Adipose tissue (tissue), 3 donors: ENCODE results near the gene ZNF296. TPM values are rescaled to one million over a fixed set of nuclear protein-coding genes. Genes with fewer than 3 reads are reported as not detected.

Experiments used
- H3K27ac ChIP-seq: one replicate; pipeline ENCODE4 v1.5.1; 2013; ENCODE audit warnings: low read depth, low read length
- WGBS, 3 donors: extraction: QIAGEN DNeasy Blood & Tissue Kit; methylation state at CpG; one replicate each; pipeline ENCODE4 v1.1.7; 2013; 5-methylcytosine and 5-hydroxymethylcytosine counted together
- polyA plus RNA-seq, 3 donors: library from polyadenylated mRNA; stranded (reverse); fragments of 200-250 nt; gene quantifications; one replicate each; pipeline ENCODE4 v1.2.3, GENCODE V29; 2013
- donor health status: healthy with polysubstance abuse.
- donor health status: Bipolar disorder and iron deficiency.
- donor health status: healthy.

ZNF296 gene
- polyA plus RNA-seq, 3 donors = 0.22 to 0.48 (median 0.45) TPM

DNA sequence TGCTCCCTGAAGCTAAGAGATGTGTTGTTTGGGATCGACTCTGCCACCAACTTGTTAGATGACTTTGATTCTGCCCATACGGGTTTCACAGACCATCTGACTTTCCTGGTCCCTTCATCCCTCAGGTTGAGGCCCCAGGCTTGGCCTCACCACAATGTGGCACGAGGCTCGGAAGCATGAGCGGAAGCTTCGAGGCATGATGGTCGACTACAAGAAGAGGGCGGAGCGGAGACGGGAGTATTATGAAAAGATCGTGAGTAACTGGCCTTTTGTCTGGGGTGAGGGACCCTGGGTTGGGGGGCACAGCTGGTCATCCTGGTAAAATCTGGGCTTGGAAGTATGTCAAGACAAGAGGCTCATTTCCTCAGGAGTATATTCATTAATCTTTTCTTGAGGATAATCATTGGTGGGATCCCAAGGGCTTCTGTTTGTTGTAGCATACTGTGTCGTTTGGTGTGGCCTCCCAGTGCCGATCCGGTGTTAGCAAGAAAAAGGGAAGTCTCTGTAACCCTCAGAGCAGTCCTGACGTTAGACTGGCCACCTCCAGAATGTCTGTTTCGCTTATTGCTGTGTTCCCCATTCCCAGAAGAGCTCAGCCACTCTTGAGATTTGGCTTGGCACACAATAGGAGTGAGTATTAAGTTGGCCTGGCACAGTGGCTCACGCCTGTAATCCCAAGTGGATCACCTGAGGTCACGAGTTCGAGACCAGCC lies 36.1 kb downstream of the ZNF296 start:
- WGBS, 3 donors = 58 to 78% (median 65%) methylated on average over 19 of the region's 19 CpGs
- no peak overlapping the region for H3K27ac ChIP-seq

DNA sequence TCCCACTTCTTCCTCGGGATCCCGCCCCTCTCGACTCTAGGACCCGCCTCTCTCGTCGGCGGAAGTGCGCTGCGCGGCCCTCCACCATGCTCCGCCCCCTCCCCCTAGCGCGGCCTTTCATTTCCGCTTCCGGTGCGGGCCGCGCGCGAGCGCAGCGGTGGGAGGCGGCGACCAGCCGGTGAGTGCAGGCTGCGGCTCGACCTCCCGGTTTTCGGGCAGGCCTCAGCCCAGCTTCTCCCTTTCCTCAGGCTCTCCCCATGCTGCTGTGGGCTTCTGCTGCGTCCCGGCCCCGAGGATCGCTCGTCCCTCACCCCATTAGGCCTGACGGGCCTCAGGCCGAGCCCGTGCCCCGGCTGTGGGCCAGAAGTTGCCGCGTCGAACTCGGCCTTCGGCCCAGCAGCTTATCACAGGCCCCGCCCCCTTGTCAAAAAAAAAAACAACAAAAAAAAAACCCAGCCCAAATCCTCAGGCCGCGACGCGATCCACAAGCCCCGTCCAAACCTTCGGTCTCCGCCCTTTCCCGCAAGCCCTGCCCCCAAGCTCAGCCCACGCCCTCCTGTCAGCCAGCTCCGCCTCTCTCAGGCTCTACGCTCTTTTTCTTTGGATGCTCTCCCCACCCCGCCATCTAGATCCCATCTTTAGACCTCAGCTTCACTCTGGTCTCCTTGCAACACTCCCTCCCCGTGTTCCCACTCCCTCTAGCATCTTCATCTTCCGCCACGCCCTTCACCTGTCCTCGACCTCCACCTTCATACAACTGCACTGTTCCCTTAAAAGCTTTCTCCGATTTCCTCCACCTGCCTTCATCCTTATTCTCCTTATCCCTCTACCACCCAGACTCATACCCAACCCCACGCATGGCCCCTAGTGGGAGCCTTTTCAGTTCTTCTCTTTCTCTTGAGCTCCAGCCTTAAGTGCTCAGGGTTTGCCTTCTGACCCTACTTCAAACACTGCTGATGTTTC lies 37.1 kb downstream of the ZNF296 start, which contains the start of gene CLASRP:
Gene CLASRP, plus strand, starts transcription at position 115 of the 963 bp plus-strand sequence. CDS start 1,168 bp downstream, outside the sequence.
- peak within 1 kb of the TSS; percentile 81 for H3K27ac ChIP-seq
- WGBS, 3 donors = 2 to 3% (median 3%) methylated on average over 52 to 62 of the region's 62 CpGs

DNA sequence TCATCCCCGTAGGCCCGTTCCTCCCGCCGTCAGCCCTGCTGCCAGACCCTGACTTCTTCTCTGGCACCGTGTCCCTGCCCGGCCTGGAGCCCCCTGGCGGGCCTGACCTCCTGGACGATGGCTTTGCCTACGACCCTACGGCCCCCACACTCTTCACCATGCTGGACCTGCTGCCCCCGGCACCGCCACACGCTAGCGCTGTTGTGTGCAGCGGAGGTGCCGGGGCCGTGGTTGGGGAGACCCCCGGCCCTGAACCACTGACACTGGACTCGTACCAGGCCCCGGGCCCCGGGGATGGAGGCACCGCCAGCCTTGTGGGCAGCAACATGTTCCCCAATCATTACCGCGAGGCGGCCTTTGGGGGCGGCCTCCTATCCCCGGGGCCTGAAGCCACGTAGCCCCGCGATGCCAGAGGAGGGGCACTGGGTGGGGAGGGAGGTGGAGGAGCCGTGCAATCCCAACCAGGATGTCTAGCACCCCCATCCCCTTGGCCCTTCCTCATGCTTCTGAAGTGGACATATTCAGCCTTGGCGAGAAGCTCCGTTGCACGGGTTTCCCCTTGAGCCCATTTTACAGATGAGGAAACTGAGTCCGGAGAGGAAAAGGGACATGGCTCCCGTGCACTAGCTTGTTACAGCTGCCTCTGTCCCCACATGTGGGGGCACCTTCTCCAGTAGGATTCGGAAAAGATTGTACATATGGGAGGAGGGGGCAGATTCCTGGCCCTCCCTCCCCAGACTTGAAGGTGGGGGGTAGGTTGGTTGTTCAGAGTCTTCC lies 38.7 kb downstream of the ZNF296 start:
- WGBS, 3 donors = 91 to 92% (median 92%) methylated on average over 37 of the region's 37 CpGs
- no peak overlapping the region for H3K27ac ChIP-seq

DNA sequence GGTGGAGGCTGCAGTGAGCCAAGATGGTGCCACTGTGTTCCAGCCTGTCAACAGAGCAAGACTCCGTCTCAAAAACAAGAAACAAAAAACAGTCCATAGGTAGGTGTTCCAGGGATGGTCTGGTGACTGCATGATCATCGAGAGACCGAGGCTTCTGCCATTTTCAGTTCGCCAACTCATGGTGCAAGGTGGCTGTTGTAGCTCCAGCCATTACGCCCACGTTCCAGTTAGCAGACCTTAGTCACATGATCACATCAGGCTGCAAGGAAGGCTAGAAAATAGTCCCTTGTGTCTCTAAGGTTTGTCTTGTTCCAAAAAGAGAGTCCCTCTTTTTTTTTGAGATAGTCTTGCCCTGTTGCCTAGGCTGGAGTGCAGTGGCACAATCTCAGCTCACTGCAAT lies 40.5 kb downstream of the ZNF296 start:
- 95 to 98% (median 98%) methylated on average over 6 of the region's 6 CpGs for WGBS, 3 donors
- H3K27ac ChIP-seq = no peak overlapping the region

DNA sequence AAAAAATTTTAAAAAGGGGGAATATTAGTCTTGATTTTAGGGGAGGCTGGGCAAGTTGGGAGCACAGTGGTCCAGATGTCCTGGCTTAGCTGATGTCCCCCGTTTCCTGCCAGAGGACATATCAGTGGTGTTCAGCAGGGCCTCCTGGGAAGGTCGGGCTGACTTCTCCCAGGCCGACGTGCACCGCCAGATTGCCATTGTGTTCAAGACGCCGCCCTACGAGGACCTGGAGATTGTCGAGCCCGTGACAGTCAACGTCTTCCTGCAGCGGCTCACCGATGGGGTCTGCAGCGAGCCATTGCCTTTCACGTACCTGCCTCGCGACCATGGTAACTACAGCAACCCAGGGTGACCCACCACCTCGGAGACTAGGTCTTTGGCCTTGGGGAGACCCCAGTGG lies 43.9 kb downstream of the ZNF296 start:
- 84 to 94% (median 87%) methylated on average over 18 of the region's 18 CpGs for WGBS, 3 donors

DNA sequence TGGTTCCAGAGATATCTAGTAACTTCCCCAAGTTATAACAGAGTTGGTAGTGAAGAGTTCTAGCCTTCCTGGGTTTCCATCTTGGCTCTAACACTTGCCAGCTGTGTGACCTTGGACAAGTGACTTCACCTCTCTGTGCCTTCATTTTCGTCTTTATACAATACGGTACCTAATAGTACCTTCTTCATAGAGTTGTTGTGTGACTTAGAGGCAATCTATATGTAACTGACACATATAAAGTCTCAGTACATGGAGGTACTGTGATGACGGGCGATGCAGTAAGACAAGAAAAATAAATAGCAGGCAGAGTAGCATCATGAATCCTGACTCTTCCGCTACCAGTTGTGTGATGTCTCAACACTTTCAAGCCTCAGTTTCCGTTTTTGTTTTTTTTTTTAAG lies 45.5 kb downstream of the ZNF296 start:
- H3K27ac ChIP-seq = no peak overlapping the region
- 93 to 95% (median 94%) methylated on average over 6 of the region's 6 CpGs for WGBS, 3 donors

More for the DNA sequence above, 43.9 kb downstream of the ZNF296 start:
- H3K27ac ChIP-seq = no peak overlapping the region

DNA sequence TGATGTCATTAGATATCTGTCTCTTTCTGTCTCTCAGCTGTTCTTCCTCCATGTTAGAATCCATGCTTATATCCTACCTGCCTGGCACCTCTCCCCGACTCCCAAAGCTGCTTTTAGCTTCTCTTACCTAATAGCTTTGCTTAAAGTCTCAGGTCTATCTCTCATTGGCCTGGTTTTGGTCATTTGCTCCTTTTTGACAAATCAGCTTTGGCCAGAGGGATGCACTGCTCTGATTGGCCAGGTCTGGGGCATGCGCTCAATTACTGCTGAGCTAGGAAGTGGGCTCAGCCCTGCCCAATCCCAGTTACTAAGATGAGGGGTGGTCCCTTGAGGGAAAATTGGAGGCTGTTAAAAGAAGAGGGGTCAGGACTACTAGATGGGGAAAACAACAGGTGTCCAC lies 48.9 kb downstream of the ZNF296 start:
- 94 to 97% (median 94%) methylated on average over 2 of the region's 2 CpGs for WGBS, 3 donors
- H3K27ac ChIP-seq = no peak overlapping the region

DNA sequence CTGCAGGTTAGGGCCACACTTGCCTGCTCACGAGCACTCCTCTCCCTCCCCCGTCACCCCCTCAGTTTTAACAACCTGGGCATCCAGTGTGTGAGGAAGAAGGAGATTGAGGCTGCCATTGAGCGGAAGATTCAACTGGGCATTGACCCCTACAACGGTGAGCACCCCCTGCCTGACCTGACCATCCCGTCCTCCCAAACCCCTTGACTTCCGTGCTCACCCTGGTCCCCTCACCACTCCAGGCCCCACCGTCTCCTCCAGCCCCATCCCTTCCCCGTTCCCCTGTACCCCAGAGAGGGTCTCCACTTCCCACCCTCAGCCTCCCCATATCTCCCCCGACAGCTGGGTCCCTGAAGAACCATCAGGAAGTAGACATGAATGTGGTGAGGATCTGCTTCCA lies 51.0 kb downstream of the ZNF296 start:
- H3K27ac ChIP-seq = no peak overlapping the region
- WGBS, 3 donors = 93 to 95% (median 95%) methylated on average over 8 to 9 of the region's 9 CpGs

DNA sequence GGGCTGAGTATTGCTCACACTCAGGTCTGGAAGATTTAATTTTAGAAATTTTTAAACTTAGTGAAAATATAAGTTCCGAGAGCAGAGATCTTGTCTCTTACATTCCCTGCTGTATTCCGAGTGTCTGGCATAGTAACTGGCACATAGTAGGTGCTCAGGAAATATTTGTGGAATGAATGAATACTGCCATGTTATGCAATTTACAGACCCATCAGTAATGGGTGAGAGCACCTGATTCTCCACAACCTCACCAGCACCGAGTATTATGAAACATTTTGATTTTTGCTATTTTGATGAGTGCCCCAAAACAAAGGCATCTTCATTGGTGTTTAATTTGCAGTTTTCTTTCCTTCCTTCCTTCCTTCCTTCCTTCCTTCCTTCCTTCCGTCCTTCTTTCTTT lies 53.2 kb downstream of the ZNF296 start:
- WGBS, 3 donors = 78 to 87% (median 84%) methylated on average over 4 of the region's 4 CpGs
- H3K27ac ChIP-seq = no peak overlapping the region

DNA sequence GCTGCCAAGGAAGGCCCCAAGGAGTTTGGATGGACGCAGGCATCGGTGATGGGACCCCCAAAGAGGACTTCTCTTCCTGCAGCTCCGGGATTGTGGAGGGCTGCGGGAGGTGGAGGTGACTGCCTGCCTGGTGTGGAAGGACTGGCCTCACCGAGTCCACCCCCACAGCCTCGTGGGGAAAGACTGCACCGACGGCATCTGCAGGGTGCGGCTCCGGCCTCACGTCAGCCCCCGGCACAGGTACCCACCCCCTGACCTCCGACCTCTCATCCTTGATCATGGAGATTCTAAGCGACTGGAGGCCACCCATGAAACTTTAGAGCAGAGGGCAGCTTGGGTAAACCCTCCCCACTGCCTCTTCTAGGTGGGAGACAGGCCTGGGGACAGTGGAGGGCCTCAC lies 54.3 kb downstream of the ZNF296 start:
- H3K27ac ChIP-seq = no peak overlapping the region
- WGBS, 3 donors = 83 to 87% (median 87%) methylated on average over 14 of the region's 14 CpGs

Other genes starting within 250 kb of the ZNF296 start
- 10 to 100 TPM; 23.8 to 83.0 (median 58.7) TPM for gene NECTIN2, start 230.2 kb downstream of the ZNF296 start, polyA plus RNA-seq
- gene TOMM40, start 185.2 kb downstream of the ZNF296 start, polyA plus RNA-seq = 10 to 100 TPM; 25.6 to 60.5 (median 26.4) TPM
- gene APOE, start 170.7 kb downstream of the ZNF296 start, polyA plus RNA-seq = 1,000 to 10,000 TPM in 1 of 3 donors, 100 to 1,000 TPM in 2; 118 to 1,060 (median 448) TPM
- gene APOC1, start 161.9 kb downstream of the ZNF296 start, polyA plus RNA-seq = 10 to 100 TPM; 33.9 to 42.9 (median 40.3) TPM
- gene APOC4, start 134.2 kb downstream of the ZNF296 start, polyA plus RNA-seq = not detected
- gene APOC2, start 130.4 kb downstream of the ZNF296 start, polyA plus RNA-seq = under 1 TPM in 2 of 3 donors, not detected in 1; 0.18 to 0.36 TPM
- gene CLPTM1, start 121.1 kb downstream of the ZNF296 start, polyA plus RNA-seq = 100 to 1,000 TPM in 1 of 3 donors, 10 to 100 TPM in 2; 55.8 to 151 (median 75.7) TPM
- gene RELB, start 75.0 kb downstream of the ZNF296 start, polyA plus RNA-seq = 10 to 100 TPM; 11.0 to 64.9 (median 12.7) TPM
- 10 to 100 TPM; 40.2 to 73.4 (median 57.3) TPM for gene CLASRP, start 37.4 kb downstream of the ZNF296 start, polyA plus RNA-seq
- gene GEMIN7, start 2.8 kb upstream of the ZNF296 start, polyA plus RNA-seq = 10 to 100 TPM; 12.4 to 29.6 (median 19.3) TPM
- gene PPP1R37, start 16.7 kb upstream of the ZNF296 start, polyA plus RNA-seq = 10 to 100 TPM; 15.4 to 17.5 (median 16.9) TPM
- gene NKPD1, start 84.5 kb upstream of the ZNF296 start, polyA plus RNA-seq = under 1 TPM; 0.04 to 0.11 (median 0.05) TPM
- 10 to 100 TPM; 25.0 to 43.9 (median 31.7) TPM for gene TRAPPC6A, start 101.8 kb upstream of the ZNF296 start, polyA plus RNA-seq
- 1 to 10 TPM; 3.5 to 4.0 (median 3.9) TPM for gene BLOC1S3, start 102.3 kb upstream of the ZNF296 start, polyA plus RNA-seq
- 1 to 10 TPM; 1.1 to 5.0 (median 1.7) TPM for gene EXOC3L2, start 168.9 kb upstream of the ZNF296 start, polyA plus RNA-seq
- gene MARK4, start 174.8 kb upstream of the ZNF296 start, polyA plus RNA-seq = 10 to 100 TPM; 10.8 to 18.7 (median 14.7) TPM
- 10 to 100 TPM in 1 of 3 donors, 1 to 10 TPM in 2; 2.9 to 12.5 (median 9.2) TPM for gene CKM, start 246.4 kb upstream of the ZNF296 start, polyA plus RNA-seq